SK-N-SH treated with all-trans-retinoic acid at 6 μM for 48 hours (cell line): ENCODE measurements around the gene WFDC1.

ENCODE experiments used
- ATAC-seq: fragments of 200-7000 bp; cut with Tn5 transposase; 3 replicates; pipeline ENCODE4 v1.9.1; 2020; ENCODE audit warnings: mild to moderate bottlenecking, moderate library complexity
- ARNTL ChIP-seq: fragments of 450-650 bp; formaldehyde crosslinking; IDR thresholded peaks from 2 replicates; pipeline ENCODE4 v1.5.0; 2020; ENCODE audit warnings: low read depth, mild to moderate bottlenecking, moderate library complexity, borderline replicate concordance
- BACH2 ChIP-seq: fragments of 250-450 bp; sonication (Bioruptor Pico); IDR thresholded peaks from 2 replicates; pipeline ENCODE4 v1.9.0; 2021; ENCODE audit warnings: mild to moderate bottlenecking, borderline replicate concordance
- CSDC2 ChIP-seq: fragments of 250-450 bp; sonication (Bioruptor Pico); IDR thresholded peaks from 2 replicates; pipeline ENCODE4 v1.5.0; 2020; ENCODE audit warnings: mild to moderate bottlenecking, moderate library complexity
- ESRRG ChIP-seq: fragments of 250-450 bp; sonication (Bioruptor Pico); IDR thresholded peaks from 2 replicates; pipeline ENCODE4 v1.6.1; 2021; ENCODE audit warnings: mild to moderate bottlenecking
- GLIS3 ChIP-seq: fragments of 250-450 bp; sonication (Bioruptor Pico); IDR thresholded peaks from 2 replicates; pipeline ENCODE4 v1.5.0; 2020; ENCODE audit warnings: mild to moderate bottlenecking, moderate library complexity
- ISL1 ChIP-seq: fragments of 250-450 bp; sonication (Bioruptor Pico); IDR thresholded peaks from 2 replicates; pipeline ENCODE4 v2.1.2; 2022; ENCODE audit warnings: mild to moderate bottlenecking, moderate library complexity
- OSR1 ChIP-seq: fragments of 250-450 bp; sonication (Bioruptor Pico); IDR thresholded peaks from 2 replicates; pipeline ENCODE4 v1.8.0; 2022; ENCODE audit warnings: moderate library complexity, mild to moderate bottlenecking, inconsistent platforms
- PPARA ChIP-seq: fragments of 250-450 bp; sonication (Bioruptor Pico); IDR thresholded peaks from 2 replicates; pipeline ENCODE4 v1.5.0; 2020; ENCODE audit warnings: mild to moderate bottlenecking, borderline replicate concordance
- RARB ChIP-seq: fragments of 250-450 bp; sonication (Bioruptor Pico); IDR thresholded peaks from 2 replicates; pipeline ENCODE4 v1.8.0; 2021; ENCODE audit warnings: mild to moderate bottlenecking, moderate library complexity
- SNAI2 ChIP-seq: fragments of 250-450 bp; sonication (Bioruptor Pico); IDR thresholded peaks from 2 replicates; pipeline ENCODE4 v1.5.0; 2020; ENCODE audit warnings: mild to moderate bottlenecking, moderate library complexity
- TOX ChIP-seq: fragments of 250-450 bp; sonication (Bioruptor Pico); IDR thresholded peaks from 2 replicates; pipeline ENCODE4 v1.8.0; 2021; ENCODE audit warnings: mild to moderate bottlenecking, moderate library complexity, borderline replicate concordance
- ZC3H10 ChIP-seq: fragments of 250-450 bp; sonication (Bioruptor Pico); IDR thresholded peaks from 2 replicates; pipeline ENCODE4 v1.5.1; 2021; ENCODE audit warnings: mild to moderate bottlenecking, moderate library complexity
- ZFP3 ChIP-seq: fragments of 250-450 bp; sonication (Bioruptor Pico); IDR thresholded peaks from 2 replicates; pipeline ENCODE4 v1.5.0; 2020; ENCODE audit warnings: mild to moderate bottlenecking, moderate library complexity
- ZFP30 ChIP-seq: fragments of 450-650 bp; formaldehyde crosslinking; IDR thresholded peaks from 2 replicates; pipeline ENCODE4 v1.5.0; 2022; ENCODE audit warnings: mild to moderate bottlenecking, moderate library complexity
- ZNF565 ChIP-seq: fragments of 450-650 bp; formaldehyde crosslinking; conservative IDR thresholded peaks from 2 replicates; pipeline ENCODE4 v1.5.0; 2020; ENCODE audit warnings: low read depth, mild to moderate bottlenecking, moderate library complexity
- ZNF70 ChIP-seq: fragments of 450-650 bp; formaldehyde crosslinking; IDR thresholded peaks from 2 replicates; pipeline ENCODE4 v1.5.0; 2020; ENCODE audit warnings: mild to moderate bottlenecking, moderate library complexity
- ZNF8 ChIP-seq: fragments of 450-650 bp; formaldehyde crosslinking; IDR thresholded peaks from 2 replicates; pipeline ENCODE4 v1.5.0; 2020; ENCODE audit warnings: mild to moderate bottlenecking, moderate library complexity
- TF ChIP-seq, protein P1 (sequence below): fragments of 250-450 bp; sonication (Bioruptor Pico); IDR thresholded peaks from 2 replicates; pipeline ENCODE4 v1.5.1; 2020; ENCODE audit warnings: low read depth, mild to moderate bottlenecking, moderate library complexity
- TF ChIP-seq, protein P2 (sequence below): fragments of 250-450 bp; sonication (Bioruptor Pico); IDR thresholded peaks from 2 replicates; pipeline ENCODE4 v1.5.1; 2021; ENCODE audit warnings: mild to moderate bottlenecking, moderate library complexity
- TF ChIP-seq, protein P3 (sequence below): fragments of 250-450 bp; sonication (Bioruptor Pico); IDR thresholded peaks from 2 replicates; pipeline ENCODE4 v1.8.0; 2020; ENCODE audit warnings: mild to moderate bottlenecking, moderate library complexity, borderline replicate concordance
- TF ChIP-seq, protein P4 (sequence below): fragments of 250-450 bp; sonication (Bioruptor Pico); IDR thresholded peaks from 2 replicates; pipeline ENCODE4 v1.5.0; 2020; ENCODE audit warnings: mild to moderate bottlenecking, moderate library complexity

Gene WFDC1

DNA sequence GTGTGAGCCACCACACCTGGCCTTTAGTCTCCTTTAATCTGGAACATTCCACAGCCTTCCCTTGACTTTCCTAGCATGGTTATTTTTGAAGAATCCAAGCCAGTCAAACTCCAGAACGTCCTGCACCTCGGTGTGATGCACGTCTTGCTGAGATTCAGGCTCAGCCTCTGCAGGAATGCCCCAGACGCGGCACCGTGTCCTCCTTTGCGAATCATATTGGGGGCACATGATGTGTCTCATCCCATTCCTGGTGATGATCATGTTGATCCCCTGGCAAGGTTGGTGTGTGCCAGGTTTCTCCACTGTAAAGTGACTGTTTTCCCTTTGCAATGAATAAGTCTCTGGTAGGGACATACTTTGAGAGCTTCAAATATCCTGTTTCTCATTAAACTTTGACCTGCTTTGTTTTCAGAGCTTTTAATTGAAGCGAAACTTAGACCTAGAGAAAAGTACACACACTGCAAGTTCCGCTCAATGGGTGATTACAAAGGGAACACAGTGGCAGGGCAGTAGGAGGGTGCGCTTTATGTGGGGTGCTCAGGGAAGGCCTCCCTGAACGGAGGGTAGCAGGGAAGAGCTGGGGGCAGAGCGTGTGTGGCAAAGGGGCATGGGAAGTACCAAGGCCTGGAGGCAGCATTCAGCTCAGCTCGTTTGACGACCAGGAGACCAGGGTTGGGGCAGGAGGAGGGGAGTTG, 64.1 kb downstream of the WFDC1 start:
- no peak for ATAC-seq
- TF ChIP-seq ISL1 (CRISPR knock-in tag): no peak
- TF ChIP-seq, protein P1, sequence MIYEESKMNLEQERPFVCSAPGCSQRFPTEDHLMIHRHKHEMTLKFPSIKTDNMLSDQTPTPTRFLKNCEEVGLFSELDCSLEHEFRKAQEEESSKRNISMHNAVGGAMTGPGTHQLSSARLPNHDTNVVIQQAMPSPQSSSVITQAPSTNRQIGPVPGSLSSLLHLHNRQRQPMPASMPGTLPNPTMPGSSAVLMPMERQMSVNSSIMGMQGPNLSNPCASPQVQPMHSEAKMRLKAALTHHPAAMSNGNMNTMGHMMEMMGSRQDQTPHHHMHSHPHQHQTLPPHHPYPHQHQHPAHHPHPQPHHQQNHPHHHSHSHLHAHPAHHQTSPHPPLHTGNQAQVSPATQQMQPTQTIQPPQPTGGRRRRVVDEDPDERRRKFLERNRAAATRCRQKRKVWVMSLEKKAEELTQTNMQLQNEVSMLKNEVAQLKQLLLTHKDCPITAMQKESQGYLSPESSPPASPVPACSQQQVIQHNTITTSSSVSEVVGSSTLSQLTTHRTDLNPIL (CRISPR knock-in tag): no peak
- TF ChIP-seq PPARA (CRISPR knock-in tag): no peak
- TF ChIP-seq ZNF70 (CRISPR knock-in tag): no peak
- TF ChIP-seq ARNTL (CRISPR knock-in tag): no peak
- TF ChIP-seq, protein P2, sequence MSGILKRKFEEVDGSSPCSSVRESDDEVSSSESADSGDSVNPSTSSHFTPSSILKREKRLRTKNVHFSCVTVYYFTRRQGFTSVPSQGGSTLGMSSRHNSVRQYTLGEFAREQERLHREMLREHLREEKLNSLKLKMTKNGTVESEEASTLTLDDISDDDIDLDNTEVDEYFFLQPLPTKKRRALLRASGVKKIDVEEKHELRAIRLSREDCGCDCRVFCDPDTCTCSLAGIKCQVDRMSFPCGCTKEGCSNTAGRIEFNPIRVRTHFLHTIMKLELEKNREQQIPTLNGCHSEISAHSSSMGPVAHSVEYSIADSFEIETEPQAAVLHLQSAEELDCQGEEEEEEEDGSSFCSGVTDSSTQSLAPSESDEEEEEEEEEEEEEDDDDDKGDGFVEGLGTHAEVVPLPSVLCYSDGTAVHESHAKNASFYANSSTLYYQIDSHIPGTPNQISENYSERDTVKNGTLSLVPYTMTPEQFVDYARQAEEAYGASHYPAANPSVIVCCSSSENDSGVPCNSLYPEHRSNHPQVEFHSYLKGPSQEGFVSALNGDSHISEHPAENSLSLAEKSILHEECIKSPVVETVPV (CRISPR knock-in tag): no peak
- no peak for TF ChIP-seq BACH2 (CRISPR knock-in tag)
- TF ChIP-seq ZFP3: no peak
- TF ChIP-seq ESRRG (CRISPR knock-in tag): no peak
- TF ChIP-seq RARB (CRISPR knock-in tag): no peak
- TF ChIP-seq GLIS3 (CRISPR knock-in tag): no peak
- no peak for TF ChIP-seq ZFP30 (CRISPR knock-in tag)
- TF ChIP-seq SNAI2 (CRISPR knock-in tag): no peak
- TF ChIP-seq, protein P3, sequence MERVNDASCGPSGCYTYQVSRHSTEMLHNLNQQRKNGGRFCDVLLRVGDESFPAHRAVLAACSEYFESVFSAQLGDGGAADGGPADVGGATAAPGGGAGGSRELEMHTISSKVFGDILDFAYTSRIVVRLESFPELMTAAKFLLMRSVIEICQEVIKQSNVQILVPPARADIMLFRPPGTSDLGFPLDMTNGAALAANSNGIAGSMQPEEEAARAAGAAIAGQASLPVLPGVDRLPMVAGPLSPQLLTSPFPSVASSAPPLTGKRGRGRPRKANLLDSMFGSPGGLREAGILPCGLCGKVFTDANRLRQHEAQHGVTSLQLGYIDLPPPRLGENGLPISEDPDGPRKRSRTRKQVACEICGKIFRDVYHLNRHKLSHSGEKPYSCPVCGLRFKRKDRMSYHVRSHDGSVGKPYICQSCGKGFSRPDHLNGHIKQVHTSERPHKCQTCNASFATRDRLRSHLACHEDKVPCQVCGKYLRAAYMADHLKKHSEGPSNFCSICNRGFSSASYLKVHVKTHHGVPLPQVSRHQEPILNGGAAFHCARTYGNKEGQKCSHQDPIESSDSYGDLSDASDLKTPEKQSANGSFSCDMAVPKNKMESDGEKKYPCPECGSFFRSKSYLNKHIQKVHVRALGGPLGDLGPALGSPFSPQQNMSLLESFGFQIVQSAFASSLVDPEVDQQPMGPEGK (CRISPR knock-in tag): no peak
- TF ChIP-seq CSDC2 (CRISPR knock-in tag): no peak
- no peak for TF ChIP-seq ZNF565 (CRISPR knock-in tag)
- no peak for TF ChIP-seq ZC3H10 (CRISPR knock-in tag)
- no peak for TF ChIP-seq OSR1 (CRISPR knock-in tag)
- TF ChIP-seq, protein P4, sequence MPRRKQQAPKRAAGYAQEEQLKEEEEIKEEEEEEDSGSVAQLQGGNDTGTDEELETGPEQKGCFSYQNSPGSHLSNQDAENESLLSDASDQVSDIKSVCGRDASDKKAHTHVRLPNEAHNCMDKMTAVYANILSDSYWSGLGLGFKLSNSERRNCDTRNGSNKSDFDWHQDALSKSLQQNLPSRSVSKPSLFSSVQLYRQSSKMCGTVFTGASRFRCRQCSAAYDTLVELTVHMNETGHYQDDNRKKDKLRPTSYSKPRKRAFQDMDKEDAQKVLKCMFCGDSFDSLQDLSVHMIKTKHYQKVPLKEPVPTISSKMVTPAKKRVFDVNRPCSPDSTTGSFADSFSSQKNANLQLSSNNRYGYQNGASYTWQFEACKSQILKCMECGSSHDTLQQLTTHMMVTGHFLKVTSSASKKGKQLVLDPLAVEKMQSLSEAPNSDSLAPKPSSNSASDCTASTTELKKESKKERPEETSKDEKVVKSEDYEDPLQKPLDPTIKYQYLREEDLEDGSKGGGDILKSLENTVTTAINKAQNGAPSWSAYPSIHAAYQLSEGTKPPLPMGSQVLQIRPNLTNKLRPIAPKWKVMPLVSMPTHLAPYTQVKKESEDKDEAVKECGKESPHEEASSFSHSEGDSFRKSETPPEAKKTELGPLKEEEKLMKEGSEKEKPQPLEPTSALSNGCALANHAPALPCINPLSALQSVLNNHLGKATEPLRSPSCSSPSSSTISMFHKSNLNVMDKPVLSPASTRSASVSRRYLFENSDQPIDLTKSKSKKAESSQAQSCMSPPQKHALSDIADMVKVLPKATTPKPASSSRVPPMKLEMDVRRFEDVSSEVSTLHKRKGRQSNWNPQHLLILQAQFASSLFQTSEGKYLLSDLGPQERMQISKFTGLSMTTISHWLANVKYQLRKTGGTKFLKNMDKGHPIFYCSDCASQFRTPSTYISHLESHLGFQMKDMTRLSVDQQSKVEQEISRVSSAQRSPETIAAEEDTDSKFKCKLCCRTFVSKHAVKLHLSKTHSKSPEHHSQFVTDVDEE (CRISPR knock-in tag): no peak
- TF ChIP-seq TOX (CRISPR knock-in tag): no peak

DNA sequence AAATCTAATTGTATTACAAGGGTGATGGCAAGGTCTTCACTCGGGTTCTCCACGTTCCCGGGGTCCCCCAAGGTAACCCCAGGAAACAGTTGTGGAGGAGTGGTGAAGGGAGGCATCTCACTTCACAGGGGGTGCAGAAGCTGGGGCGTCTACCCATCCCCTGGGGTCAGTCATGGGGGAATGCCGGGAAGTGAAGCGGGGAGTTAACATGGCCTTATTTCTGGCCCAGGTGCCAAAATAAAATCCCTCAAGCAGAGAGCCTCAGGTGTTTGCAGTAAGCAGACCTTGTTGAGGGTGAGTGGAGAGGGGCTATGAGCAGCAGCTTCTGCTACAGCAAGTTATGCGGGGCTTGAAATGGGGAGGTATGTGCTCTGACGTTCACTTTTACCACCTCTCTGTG, 64.6 kb downstream of the WFDC1 start:
- TF ChIP-seq BACH2 (CRISPR knock-in tag) (no peak), ARNTL (CRISPR knock-in tag) (no peak), SNAI2 (CRISPR knock-in tag) (no peak), ZNF8 (CRISPR knock-in tag) (no peak), ESRRG (CRISPR knock-in tag) (no peak), ZFP3 (no peak), ZNF70 (CRISPR knock-in tag) (no peak)
- TF ChIP-seq, protein P4 (CRISPR knock-in tag): no peak
- TF ChIP-seq, protein P1 (CRISPR knock-in tag): no peak
- no peak for ATAC-seq
